HepG2 (cell line): ENCODE results near the gene PLA2G4B. TPM values are rescaled to one million over a fixed set of nuclear protein-coding genes. Genes with fewer than 3 reads are reported as not detected.

Experiments used
- ATAC-seq: fragments of 200-7000 bp; cut with Tn5 transposase; 3 replicates; pipeline ENCODE4 v1.9.1; 2020; ENCODE audit warnings: mild to moderate bottlenecking, moderate library complexity
- BruUV-seq: library from RNA; stranded (reverse); fragments of 400-500 nt; replicated peaks from 2 replicates; lab custom pipeline; 2021; lab: Mats Ljungman, UMichigan
- CTCF ChIA-PET: fragments of 300-600 bp; formaldehyde crosslinking; extraction: SDS; loops from one replicate; lab custom pipeline; 2021; ENCODE audit warnings: low total read pairs, inconsistent platforms, low intra/inter-chr PET ratio; lab: Yijun Ruan, JAX
- POLR2A ChIA-PET: fragments of 350-600 bp; sonication (Branson Sonifier 250); formaldehyde crosslinking; loops from one replicate; lab custom pipeline; 2020; ENCODE audit warnings: antibody characterized with exemption, inconsistent platforms; lab: Yijun Ruan, JAX
- DNase-seq: peaks from one replicate; pipeline ENCODE4 v3.0.0-alpha.2; 2015; ENCODE audit warnings: low spot score
- FAIRE-seq: peaks from 3 replicates; lab custom pipeline; 2011; peaks lifted over from hg19 to GRCh38; lab: Jason Lieb, UNC
- H2AFZ ChIP-seq: one replicate; pipeline ENCODE4 v1.6.1; 2011; ENCODE audit warnings: low read length, inconsistent platforms
- H3K27ac ChIP-seq: fragments of 300-600 bp; 3 replicates; pipeline ENCODE4 v1.8.0; 2011; ENCODE audit warnings: mixed run types, mild to moderate bottlenecking, mixed read lengths, low read length, inconsistent platforms; ENCODE audit not compliant: insufficient read depth; ENCODE audit errors: extremely low read length
- H3K27me3 ChIP-seq, 2 experiments: fragments of 200-600 bp in 1 of 2; 2 replicates in 1 of 2; 3 replicates in 1 of 2; pipeline versions ENCODE4 v1.6.0 to v1.8.0; 2011; ENCODE audit warnings: low read length in 2 of 2, mild to moderate bottlenecking in 2 of 2, moderate library complexity in 2 of 2, inconsistent platforms in 1 of 2; ENCODE audit not compliant: insufficient read depth in 2 of 2, control insufficient read depth in 1 of 2
- H3K36me3 ChIP-seq, 2 experiments: fragments of 200-600 bp in 1 of 2; replicated peaks in 1 of 2; 2 replicates in 1 of 2; 3 replicates in 1 of 2; pipeline versions ENCODE4 v1.5.1 to v1.8.0; 2011; ENCODE audit warnings: low read length in 2 of 2, inconsistent platforms in 1 of 2; ENCODE audit not compliant: insufficient read depth in 2 of 2, control insufficient read depth in 1 of 2
- H3K4me1 ChIP-seq: 2 replicates; pipeline ENCODE4 v1.5.1; 2012; ENCODE audit warnings: low read length, inconsistent platforms; ENCODE audit not compliant: insufficient read depth
- H3K4me2 ChIP-seq: 2 replicates; pipeline ENCODE4 v1.6.0; 2011; ENCODE audit warnings: low read depth, low read length, inconsistent platforms
- H3K4me3 ChIP-seq, 3 experiments: fragments of 200-600 bp in 1 of 3; sonication (generic), shearing (Covaris generic) in 1 of 3; replicated peaks in 1 of 3; 2 replicates each; pipeline ENCODE4 v1.5.1; 2011 to 2016; ENCODE audit warnings: low read length in 3 of 3, inconsistent platforms in 2 of 3, low read depth in 2 of 3, mild to moderate bottlenecking in 2 of 3, control low read depth in 1 of 3, mixed read lengths in 1 of 3; ENCODE audit not compliant: insufficient read depth in 1 of 3
- H3K79me2 ChIP-seq: one replicate; pipeline ENCODE4 v1.6.1; 2011; ENCODE audit warnings: low read length, inconsistent platforms; ENCODE audit not compliant: insufficient read depth
- H3K9ac ChIP-seq: 2 replicates; pipeline ENCODE4 v1.6.0; 2011; ENCODE audit warnings: mild to moderate bottlenecking, low read depth, low read length, inconsistent platforms; ENCODE audit not compliant: insufficient read depth
- H3K9me3 ChIP-seq: 2 replicates; pipeline ENCODE4 v1.5.1; 2012; ENCODE audit warnings: mild to moderate bottlenecking, low read length
- H4K20me1 ChIP-seq: 2 replicates; pipeline ENCODE4 v1.6.0; 2011; ENCODE audit warnings: inconsistent platforms, mild to moderate bottlenecking, low read length, moderate library complexity; ENCODE audit not compliant: insufficient read depth
- AHR ChIP-seq: IDR thresholded peaks from 2 replicates; pipeline ENCODE4 v1.6.1; 2018; ENCODE audit warnings: missing genetic modification reagents, missing compliant biosample characterization
- GTF2F1 ChIP-seq: fragments of 150-350 bp; IDR thresholded peaks from 2 replicates; pipeline ENCODE4 v1.6.1; 2014; ENCODE audit warnings: low read length
- HMG20B ChIP-seq: conservative IDR thresholded peaks from 2 replicates; pipeline ENCODE4 v1.6.1; 2016; ENCODE audit warnings: missing genetic modification reagents, missing compliant biosample characterization
- KAT8 ChIP-seq: IDR thresholded peaks from 2 replicates; pipeline ENCODE4 v1.6.1; 2016; ENCODE audit warnings: missing genetic modification reagents, missing compliant biosample characterization
- PPARG ChIP-seq: conservative IDR thresholded peaks from 2 replicates; pipeline ENCODE4 v1.6.1; 2016; ENCODE audit warnings: missing biosample characterization, missing genetic modification reagents
- SIX1 ChIP-seq: sonication (generic); formaldehyde crosslinking; IDR thresholded peaks from 2 replicates; pipeline ENCODE4 v1.4.0; 2020; ENCODE audit warnings: missing genetic modification reagents, borderline replicate concordance
- SNRNP70 ChIP-seq: fragments of 200-400 bp; formaldehyde crosslinking; IDR thresholded peaks from 2 replicates; pipeline ENCODE4 v1.6.1; 2017; ENCODE audit warnings: mild to moderate bottlenecking, low read depth, low read length, moderate library complexity
- SP140L ChIP-seq: sonication (generic); formaldehyde crosslinking; IDR thresholded peaks from 2 replicates; pipeline ENCODE4 v1.4.0; 2020; ENCODE audit warnings: missing genetic modification reagents, borderline replicate concordance
- TCF12 ChIP-seq, 2 experiments: fragments of 450-650 bp in 1 of 2; sonication (generic) in 1 of 2; formaldehyde crosslinking in 1 of 2; IDR thresholded peaks; 2 replicates each; pipeline versions ENCODE4 v1.6.1 to v1.8.0; 2017 to 2022; ENCODE audit warnings: antibody characterized with exemption in 1 of 2, mild to moderate bottlenecking in 1 of 2, missing genetic modification reagents in 1 of 2, moderate library complexity in 1 of 2
- TOPORS ChIP-seq: sonication (generic); formaldehyde crosslinking; IDR thresholded peaks from 2 replicates; pipeline ENCODE4 v1.8.0; 2023; ENCODE audit warnings: mild to moderate bottlenecking, missing genetic modification reagents
- XRCC5 ChIP-seq: fragments of 200-400 bp; formaldehyde crosslinking; optimal IDR thresholded peaks from 2 replicates; pipeline ENCODE3; 2017; ENCODE audit warnings: mild to moderate bottlenecking, low read length
- ZNF30 ChIP-seq: sonication (generic); formaldehyde crosslinking; IDR thresholded peaks from 2 replicates; pipeline ENCODE4 v1.5.0; 2020; ENCODE audit warnings: mild to moderate bottlenecking, missing genetic modification reagents
- ZNF331 ChIP-seq: sonication (generic); formaldehyde crosslinking; IDR thresholded peaks from 2 replicates; pipeline ENCODE4 v1.4.0; 2020; ENCODE audit warnings: missing genetic modification reagents
- ZNF546 ChIP-seq: sonication (generic); formaldehyde crosslinking; conservative IDR thresholded peaks from 2 replicates; pipeline ENCODE4 v1.8.1; 2023; ENCODE audit warnings: mild to moderate bottlenecking, missing genetic modification reagents
- ZNF781 ChIP-seq: sonication (generic); formaldehyde crosslinking; IDR thresholded peaks from 2 replicates; pipeline ENCODE4 v1.5.1; 2020; ENCODE audit warnings: borderline replicate concordance, mild to moderate bottlenecking, missing genetic modification reagents; ENCODE audit errors: not compliant biosample characterization
- WGBS: methylation state at CpG from one replicate; pipeline ENCODE4 v1.1.6; 2017; ENCODE audit warnings: low lambda C conversion rate; 5-methylcytosine and 5-hydroxymethylcytosine counted together
- in situ Hi-C: cut with HindIII; loops from 2 replicates; pipeline ENCODE4 v1.10.0; 2017; ENCODE audit warnings: low pct_unique_long_range_greater_than_20kb; ENCODE audit not compliant: extremely low pct_ligation_motif_present
- intact Hi-C: fragments of 100-400 bp; cut with micrococcal nuclease; formaldehyde crosslinking; loops from one replicate; pipeline ENCODE4 v1.10.0; 2022; ENCODE audit not compliant: unreplicated experiment
- polyA plus RNA-seq, 8 experiments: library from polyadenylated mRNA; depleted of rRNA in 3 of 8; stranded (reverse) in 7 of 8; unstranded in 1 of 8; fragments of >200 nt; fragmentation: Illumina TruSeq in 4 of 8; extraction: Trizol in 4 of 8; gene quantifications; 2 replicates each; pipeline versions ENCODE4 v1.2.1 to v1.2.3, GENCODE V29; 2011 to 2016; ENCODE audit warnings: low read depth in 4 of 8, missing spikeins in 1 of 8, mixed read lengths in 1 of 8; ENCODE audit not compliant: insufficient read depth in 1 of 8
- total RNA-seq, 5 experiments: library from RNA; depleted of rRNA; stranded (reverse); fragments of >200 nt; fragmentation: Illumina TruSeq; extraction: Trizol; gene quantifications; 2 replicates each; pipeline ENCODE4 v1.2.3, GENCODE V29; 2016; ENCODE audit warnings: low read depth in 1 of 5
- TF ChIP-seq, protein P1 (sequence below): sonication (generic); formaldehyde crosslinking; IDR thresholded peaks from 2 replicates; pipeline ENCODE4 v1.5.0; 2020; ENCODE audit warnings: mild to moderate bottlenecking, missing genetic modification reagents
- TF ChIP-seq, protein P2 (sequence below): sonication (generic); formaldehyde crosslinking; conservative IDR thresholded peaks from 2 replicates; pipeline ENCODE4 v1.8.0; 2022; ENCODE audit warnings: low read depth, missing genetic modification reagents

PLA2G4B gene
- total and polyA plus RNA-seq, 2 of the 13 experiments (the other 11 are each of a cell fraction or from before 2014, with no cell fraction given), result 5.1 to 8.0 TPM

DNA sequence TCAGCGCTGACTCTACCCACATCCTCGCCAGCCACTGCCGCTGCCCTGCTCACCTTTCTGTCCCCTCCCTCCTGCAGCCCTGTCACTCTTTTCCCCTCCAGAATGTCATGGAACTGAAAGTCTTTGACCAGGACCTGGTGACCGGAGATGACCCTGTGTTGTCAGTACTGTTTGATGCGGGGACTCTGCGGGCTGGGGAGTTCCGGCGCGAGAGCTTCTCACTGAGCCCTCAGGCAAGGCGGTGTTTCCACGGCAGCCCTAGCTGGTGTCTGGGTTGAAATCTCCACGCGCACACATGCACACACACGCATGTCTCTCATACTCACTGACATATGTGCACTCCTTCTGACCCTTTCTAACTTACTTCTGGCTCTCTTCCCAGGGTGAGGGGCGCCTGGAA, 2.0 kb downstream of the PLA2G4B start:
- ChIA-PET POLR2A (no interaction called here), CTCF (no interaction called here)
- no peak for ATAC-seq
- H2AFZ ChIP-seq, result no peak overlapping the region
- no peak overlapping the region for H3K4me3 ChIP-seq
- H3K27ac ChIP-seq, result no peak overlapping the region
- TF ChIP-seq HMG20B (CRISPR knock-in tag) (no peak), GTF2F1 (no peak), SNRNP70 (no peak)
- TF ChIP-seq, protein P1, sequence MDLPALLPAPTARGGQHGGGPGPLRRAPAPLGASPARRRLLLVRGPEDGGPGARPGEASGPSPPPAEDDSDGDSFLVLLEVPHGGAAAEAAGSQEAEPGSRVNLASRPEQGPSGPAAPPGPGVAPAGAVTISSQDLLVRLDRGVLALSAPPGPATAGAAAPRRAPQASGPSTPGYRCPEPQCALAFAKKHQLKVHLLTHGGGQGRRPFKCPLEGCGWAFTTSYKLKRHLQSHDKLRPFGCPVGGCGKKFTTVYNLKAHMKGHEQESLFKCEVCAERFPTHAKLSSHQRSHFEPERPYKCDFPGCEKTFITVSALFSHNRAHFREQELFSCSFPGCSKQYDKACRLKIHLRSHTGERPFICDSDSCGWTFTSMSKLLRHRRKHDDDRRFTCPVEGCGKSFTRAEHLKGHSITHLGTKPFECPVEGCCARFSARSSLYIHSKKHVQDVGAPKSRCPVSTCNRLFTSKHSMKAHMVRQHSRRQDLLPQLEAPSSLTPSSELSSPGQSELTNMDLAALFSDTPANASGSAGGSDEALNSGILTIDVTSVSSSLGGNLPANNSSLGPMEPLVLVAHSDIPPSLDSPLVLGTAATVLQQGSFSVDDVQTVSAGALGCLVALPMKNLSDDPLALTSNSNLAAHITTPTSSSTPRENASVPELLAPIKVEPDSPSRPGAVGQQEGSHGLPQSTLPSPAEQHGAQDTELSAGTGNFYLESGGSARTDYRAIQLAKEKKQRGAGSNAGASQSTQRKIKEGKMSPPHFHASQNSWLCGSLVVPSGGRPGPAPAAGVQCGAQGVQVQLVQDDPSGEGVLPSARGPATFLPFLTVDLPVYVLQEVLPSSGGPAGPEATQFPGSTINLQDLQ, result no peak
- BruUV-seq, result no TSS peak
- H4K20me1 ChIP-seq, result no peaks in the 10 kb centered on the region
- in situ Hi-C loops, result no loop called here
- no peaks in the 10 kb centered on the region for H3K9me3 ChIP-seq
- H3K27me3 ChIP-seq, result no peaks in the 10 kb centered on the region; a peak in 1 of 5 replicates
- H3K4me1 ChIP-seq, result no peaks in the 10 kb centered on the region
- intact Hi-C loops, result no loop called here
- H3K36me3 ChIP-seq, result peaks cover 0 to 1% of the 10 kb centered on the region in 2 experiments; a peak in 3 of 5 replicates
- H3K79me2 ChIP-seq, result no peaks in the 10 kb centered on the region
- WGBS, result 93% methylated on average over 15 of the region's 15 CpGs
- no peak for FAIRE-seq
- DNase-seq, result no peak
- no peak overlapping the region for H3K4me2 ChIP-seq
- no peak overlapping the region for H3K9ac ChIP-seq

DNA sequence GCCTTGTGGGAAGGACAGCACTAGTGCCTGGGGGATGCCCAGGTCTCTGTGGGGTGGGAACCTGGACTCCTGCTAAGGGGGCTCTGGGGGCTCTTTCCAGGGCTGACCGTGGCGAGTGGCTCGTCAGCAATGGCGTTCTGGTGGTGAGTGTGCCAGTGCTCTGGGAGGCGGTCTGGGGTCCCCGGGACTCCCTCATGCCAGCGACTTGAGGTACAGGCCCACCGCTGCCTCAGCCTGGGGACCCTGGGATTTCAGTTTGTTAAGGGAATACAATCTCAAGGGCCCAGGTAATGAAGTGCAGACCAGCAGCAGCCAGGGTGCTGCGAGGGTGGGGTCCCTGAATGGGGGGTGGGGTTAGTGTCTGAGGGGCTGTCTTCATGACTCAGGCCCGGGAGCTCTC, 2.5 kb downstream of the PLA2G4B start:
- in situ Hi-C loops (no loop called here), intact Hi-C loops (no loop called here)
- Histone ChIP-seq H3K79me2 (no peaks in the 10 kb centered on the region), H3K9me3 (no peaks in the 10 kb centered on the region), H3K36me3 (peaks cover 0 to 2% of the 10 kb centered on the region in 2 experiments; a peak in 3 of 5 replicates), H2AFZ (no peak overlapping the region), H3K27me3 (no peaks in the 10 kb centered on the region; a peak in 1 of 5 replicates), H3K27ac (no peak overlapping the region), H3K4me1 (no peaks in the 10 kb centered on the region), H4K20me1 (no peaks in the 10 kb centered on the region), H3K4me3 (no peak overlapping the region), H3K9ac (no peak overlapping the region), H3K4me2 (no peak overlapping the region)
- no peak for DNase-seq
- POLR2A ChIA-PET, result no interaction called here
- ATAC-seq, result no peak
- CTCF ChIA-PET, result no interaction called here
- FAIRE-seq, result no peak
- 91% methylated on average over 5 of the region's 10 CpGs for WGBS
- no TSS peak for BruUV-seq
- TF ChIP-seq ZNF546 (no peak), TCF12 (IDR thresholded peaks at IDR 0.05) (no peak), TCF12 (CRISPR knock-in tag; IDR thresholded peaks at IDR 0.05) (no peak), XRCC5 (no peak), ZNF781 (no peak), KAT8 (CRISPR knock-in tag) (no peak), AHR (CRISPR knock-in tag) (no peak), SIX1 (no peak), ZNF30 (CRISPR knock-in tag) (no peak), SP140L (CRISPR knock-in tag) (no peak), PPARG (no peak), TOPORS (CRISPR knock-in tag) (no peak), ZNF331 (CRISPR knock-in tag) (no peak)
- TF ChIP-seq, protein P2, sequence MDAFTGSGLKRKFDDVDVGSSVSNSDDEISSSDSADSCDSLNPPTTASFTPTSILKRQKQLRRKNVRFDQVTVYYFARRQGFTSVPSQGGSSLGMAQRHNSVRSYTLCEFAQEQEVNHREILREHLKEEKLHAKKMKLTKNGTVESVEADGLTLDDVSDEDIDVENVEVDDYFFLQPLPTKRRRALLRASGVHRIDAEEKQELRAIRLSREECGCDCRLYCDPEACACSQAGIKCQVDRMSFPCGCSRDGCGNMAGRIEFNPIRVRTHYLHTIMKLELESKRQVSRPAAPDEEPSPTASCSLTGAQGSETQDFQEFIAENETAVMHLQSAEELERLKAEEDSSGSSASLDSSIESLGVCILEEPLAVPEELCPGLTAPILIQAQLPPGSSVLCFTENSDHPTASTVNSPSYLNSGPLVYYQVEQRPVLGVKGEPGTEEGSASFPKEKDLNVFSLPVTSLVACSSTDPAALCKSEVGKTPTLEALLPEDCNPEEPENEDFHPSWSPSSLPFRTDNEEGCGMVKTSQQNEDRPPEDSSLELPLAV, result no peak
